Neural progenitor cell (in vitro differentiated cells): ENCODE measurements around the gene P3H2. TPM values are rescaled to one million over a fixed set of nuclear protein-coding genes. Genes with fewer than 3 reads are reported as not detected.

Experiments
- DNase-seq: peaks from one replicate; pipeline ENCODE4 v3.0.0-alpha.2; 2016; ENCODE audit warnings: low spot score
- H2AFZ ChIP-seq: fragments of 200-600 bp; sonication (generic); replicated peaks from 2 replicates; pipeline ENCODE4 v1.6.1; 2016; ENCODE audit warnings: antibody characterized with exemption
- H3F3A ChIP-seq: fragments of 200-600 bp; sonication (generic); 2 replicates; pipeline ENCODE4 v1.6.1; 2016; ENCODE audit warnings: antibody characterized with exemption, low read depth
- H3K27ac ChIP-seq: fragments of 200-600 bp; sonication (generic); 2 replicates; pipeline ENCODE4 v1.5.1; 2016; ENCODE audit warnings: mild to moderate bottlenecking
- H3K27me3 ChIP-seq: fragments of 200-600 bp; sonication (generic); 2 replicates; pipeline ENCODE4 v1.6.1; 2016; ENCODE audit warnings: mild to moderate bottlenecking, moderate library complexity
- H3K36me3 ChIP-seq: fragments of 200-600 bp; sonication (generic); 2 replicates; pipeline ENCODE4 v1.5.1; 2016
- H3K4me1 ChIP-seq: fragments of 200-600 bp; sonication (generic); 2 replicates; pipeline ENCODE4 v1.6.1; 2016; ENCODE audit warnings: mixed run types
- H3K4me2 ChIP-seq: fragments of 200-600 bp; sonication (generic); 2 replicates; pipeline ENCODE4 v1.6.1; 2016
- H3K4me3 ChIP-seq: fragments of 200-600 bp; sonication (generic); 2 replicates; pipeline ENCODE4 v1.5.1; 2016
- H3K79me2 ChIP-seq: fragments of 200-600 bp; sonication (generic); 2 replicates; pipeline ENCODE4 v1.6.1; 2016; ENCODE audit warnings: low read depth
- H3K9ac ChIP-seq: fragments of 200-600 bp; sonication (generic); 2 replicates; pipeline ENCODE4 v1.6.1; 2016
- H3K9me3 ChIP-seq: fragments of 200-600 bp; sonication (generic); 2 replicates; pipeline ENCODE4 v1.5.1; 2016; ENCODE audit warnings: low read depth
- H4K20me1 ChIP-seq: fragments of 200-600 bp; sonication (generic); 2 replicates; pipeline ENCODE4 v1.6.1; 2016; ENCODE audit warnings: low read depth
- H3K27ac Mint-ChIP-seq: 3 replicates; pipeline ENCODE4 v1.8.0; 2021; ENCODE audit warnings: mixed read lengths
- H3K27me3 Mint-ChIP-seq: 2 replicates; pipeline ENCODE4 v1.8.0; 2022; ENCODE audit warnings: low read depth, mild to moderate bottlenecking, inconsistent platforms, moderate library complexity, mixed read lengths; ENCODE audit not compliant: insufficient read depth
- H3K36me3 Mint-ChIP-seq: 3 replicates; pipeline ENCODE4 v1.8.0; 2021; ENCODE audit warnings: mixed read lengths
- H3K4me1 Mint-ChIP-seq: 3 replicates; pipeline ENCODE4 v1.8.0; 2021; ENCODE audit warnings: mixed read lengths
- H3K4me3 Mint-ChIP-seq: 3 replicates; pipeline ENCODE4 v1.8.0; 2021; ENCODE audit warnings: mild to moderate bottlenecking, moderate library complexity, mixed read lengths
- H3K9me3 Mint-ChIP-seq: 3 replicates; pipeline ENCODE4 v1.8.0; 2020; ENCODE audit warnings: mixed read lengths
- CTCF ChIP-seq: fragments of 200-600 bp; sonication (generic); IDR thresholded peaks from 2 replicates; pipeline ENCODE4 v1.5.1; 2017; ENCODE audit warnings: antibody characterized with exemption, mild to moderate bottlenecking
- EZH2 ChIP-seq: fragments of 200-600 bp; sonication (generic); IDR thresholded peaks from 2 replicates; pipeline ENCODE4 v1.6.1; 2017; ENCODE audit warnings: antibody characterized with exemption, mild to moderate bottlenecking, moderate library complexity
- EZH2phosphoT487 ChIP-seq: fragments of 200-600 bp; sonication (generic); IDR thresholded peaks from 2 replicates; pipeline ENCODE4 v1.6.1; 2017; ENCODE audit warnings: antibody characterized with exemption
- total RNA-seq: library from RNA; depleted of rRNA; stranded (reverse); fragments of >200 nt; gene quantifications from 2 replicates; pipeline ENCODE4 v1.2.3, GENCODE V29; 2015; ENCODE audit warnings: low replicate concordance

The P3H2 gene
- total RNA-seq, result 9.0 and 21.4 TPM in 2 replicates

- H3K9ac ChIP-seq, result peak within 1 kb of the TSS; percentile 29
- peak within 1 kb of the TSS; percentile 91 for H3K4me2 ChIP-seq
- Mint-ChIP-seq H3K4me3 (peak within 1 kb of the TSS; percentile 88), H3K27ac (peak within 1 kb of the TSS; percentile 88), H3K9me3 (peaks cover 1% of the 10 kb centered on the region), H3K27me3 (peaks cover 9% of the 10 kb centered on the region), H3K36me3 (peaks cover 2% of the 10 kb centered on the region), H3K4me1 (peaks cover 47% of the 10 kb centered on the region)
- peaks cover 12% of the 10 kb centered on the region for H3K4me1 ChIP-seq
- H3K27me3 ChIP-seq, result peaks cover 11% of the 10 kb centered on the region
- H3K27ac ChIP-seq, result no peak within 1 kb of the TSS
- peak; percentile 95 for DNase-seq
- no peaks in the 10 kb centered on the region for H3K9me3 ChIP-seq
- TF ChIP-seq EZH2phosphoT487 (no peak), CTCF (no peak), EZH2 (peak; percentile 39)
- peaks cover 16% of the 10 kb centered on the region for H3F3A ChIP-seq
- H3K36me3 ChIP-seq, result no peaks in the 10 kb centered on the region
- peaks cover 4% of the 10 kb centered on the region for H4K20me1 ChIP-seq
- H3K79me2 ChIP-seq, result peaks cover 12% of the 10 kb centered on the region
- peak within 1 kb of the TSS; percentile 98 for H2AFZ ChIP-seq
- H3K4me3 ChIP-seq, result peak within 1 kb of the TSS; percentile 88
These were observed at the start of gene P3H2 for GRCh38 chr3:190120269-190121060. Gene P3H2, minus strand, starts transcription at chr3:190120897. Its CDS starts 166 bp downstream, at chr3:190120731.

GRCh38 chr3:190169877-190170276 is 49.2 kb upstream of the P3H2 start:
- no peaks in the 10 kb centered on the region for H3K79me2 ChIP-seq
- Mint-ChIP-seq H3K27ac (no peak overlapping the region), H3K4me1 (peaks cover 25% of the 10 kb centered on the region), H3K4me3 (no peak overlapping the region), H3K36me3 (no peaks in the 10 kb centered on the region), H3K27me3 (peaks cover 3% of the 10 kb centered on the region), H3K9me3 (no peaks in the 10 kb centered on the region)
- no peak overlapping the region for H3K9ac ChIP-seq
- H4K20me1 ChIP-seq, result no peaks in the 10 kb centered on the region
- no peak for DNase-seq
- no peaks in the 10 kb centered on the region for H3K9me3 ChIP-seq
- no peaks in the 10 kb centered on the region for H3K4me1 ChIP-seq
- TF ChIP-seq CTCF, result no peak
- no peak for TF ChIP-seq EZH2phosphoT487
- no peak for TF ChIP-seq EZH2
- no peak overlapping the region for H2AFZ ChIP-seq
- no peaks in the 10 kb centered on the region for H3K27me3 ChIP-seq
- no peaks in the 10 kb centered on the region for H3K36me3 ChIP-seq
- H3K27ac ChIP-seq, result no peak overlapping the region
- H3K4me3 ChIP-seq, result no peak overlapping the region
- H3K4me2 ChIP-seq, result no peak overlapping the region
- H3F3A ChIP-seq, result no peaks in the 10 kb centered on the region

GRCh38 chr3:190169243-190169642 is 48.5 kb upstream of the P3H2 start:
- H3K4me1 Mint-ChIP-seq, result peaks cover 20% of the 10 kb centered on the region
- Histone ChIP-seq H3K27ac (no peak overlapping the region), H3K36me3 (no peaks in the 10 kb centered on the region), H3K27me3 (no peaks in the 10 kb centered on the region), H3F3A (no peaks in the 10 kb centered on the region), H3K4me2 (no peak overlapping the region), H3K79me2 (no peaks in the 10 kb centered on the region), H3K4me1 (no peaks in the 10 kb centered on the region), H2AFZ (no peak overlapping the region), H4K20me1 (no peaks in the 10 kb centered on the region), H3K9ac (no peak overlapping the region), H3K9me3 (no peaks in the 10 kb centered on the region), H3K4me3 (no peak overlapping the region)
- peaks cover 4% of the 10 kb centered on the region for H3K27me3 Mint-ChIP-seq
- no peak for DNase-seq
- peaks cover 5% of the 10 kb centered on the region for H3K9me3 Mint-ChIP-seq
- TF ChIP-seq EZH2 (no peak), EZH2phosphoT487 (no peak), CTCF (no peak)
- no peak overlapping the region for H3K27ac Mint-ChIP-seq
- no peak overlapping the region for H3K4me3 Mint-ChIP-seq
- H3K36me3 Mint-ChIP-seq, result no peaks in the 10 kb centered on the region
